Stimulated activated CD4-positive, alpha-beta T cell treated with anti-CD3 and anti-CD28 coated beads, Interleukin-12 subunit alpha, Interleukin-12 subunit beta, amount 100 ng/mL, for 48 hours (primary cell): ENCODE measurements around the gene P2RX3.

Experiments used
- DNase-seq, 3 donors: peaks; one replicate each; pipeline ENCODE4 v3.0.0-alpha.2; 2020; ENCODE audit warnings: low read depth in 2 of 3, low spot score in 1 of 3

The P2RX3 gene

DNA sequence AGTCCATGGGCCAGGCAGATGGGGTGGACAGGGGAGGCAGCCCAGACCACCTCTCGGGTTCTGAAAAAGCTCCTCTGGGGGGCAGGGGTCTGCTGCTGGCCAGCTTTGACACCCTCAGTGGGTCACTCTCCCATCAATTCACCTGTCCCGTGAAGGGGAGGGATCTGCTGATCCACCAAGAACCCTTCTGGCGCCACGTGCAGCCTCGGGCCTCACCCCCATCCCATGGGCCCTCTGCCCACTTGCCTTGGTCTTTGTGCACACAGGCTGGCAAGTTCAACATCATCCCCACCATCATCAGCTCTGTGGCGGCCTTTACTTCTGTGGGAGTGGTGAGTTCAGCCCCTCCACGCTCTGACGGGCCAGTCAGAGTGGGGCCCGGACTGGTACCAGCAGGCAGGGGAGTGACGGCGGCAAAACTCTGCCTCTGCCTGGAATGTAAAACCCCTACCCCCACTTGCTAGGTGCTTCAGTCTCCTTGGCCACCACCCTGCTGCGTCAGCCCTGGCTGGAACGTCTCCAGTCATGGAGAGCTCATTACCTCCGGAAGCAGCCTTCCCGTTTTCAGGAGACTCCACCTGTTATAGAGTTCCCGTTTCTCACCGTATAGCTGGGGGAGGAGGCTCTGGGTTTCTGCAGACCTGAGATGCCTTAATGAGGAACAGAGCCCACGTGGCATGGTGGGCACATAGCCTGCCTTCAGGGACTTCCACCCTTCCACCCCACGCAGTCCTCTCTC, 30.1 kb downstream of the P2RX3 start:
- DNase-seq: no peak

DNA sequence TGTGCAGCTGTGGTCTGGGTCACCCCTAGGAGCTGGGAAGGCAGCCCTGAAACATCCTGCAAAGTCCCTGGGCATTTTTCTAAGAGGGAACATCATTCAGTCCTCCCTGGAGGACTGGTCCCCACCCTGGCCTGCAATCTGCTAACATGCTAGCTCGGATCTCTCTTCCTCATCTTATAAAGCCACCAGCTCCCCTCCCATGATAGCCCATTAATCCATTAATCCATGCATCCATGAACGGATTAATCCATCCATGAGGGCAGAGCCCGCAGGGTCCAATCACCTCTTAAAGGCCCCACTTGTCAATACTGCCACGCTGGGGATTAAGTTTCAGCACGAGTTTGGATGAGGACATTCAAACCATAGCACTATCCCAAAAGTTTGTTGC, 30.7 kb downstream of the P2RX3 start:
- no peak for DNase-seq

DNA sequence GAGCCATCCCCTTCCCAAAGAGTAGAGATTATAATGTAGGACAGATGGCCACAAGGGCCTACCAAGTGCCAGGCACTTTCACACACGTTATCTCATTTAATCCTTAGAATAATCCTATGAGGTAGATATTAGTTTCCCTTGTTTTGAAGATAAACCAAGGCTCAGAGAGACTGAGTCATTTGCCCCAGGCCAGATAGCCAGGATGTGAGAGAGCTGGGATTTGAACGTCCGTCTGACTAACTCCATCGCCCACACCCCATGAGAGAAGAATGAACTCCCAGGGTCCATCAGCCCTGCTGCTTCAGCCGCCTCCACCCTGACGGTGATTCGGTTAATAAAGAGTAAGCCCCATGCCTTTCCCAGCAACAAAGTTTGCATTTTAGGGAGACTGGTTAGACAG, 32.1 kb downstream of the P2RX3 start:
- no peak for DNase-seq

DNA sequence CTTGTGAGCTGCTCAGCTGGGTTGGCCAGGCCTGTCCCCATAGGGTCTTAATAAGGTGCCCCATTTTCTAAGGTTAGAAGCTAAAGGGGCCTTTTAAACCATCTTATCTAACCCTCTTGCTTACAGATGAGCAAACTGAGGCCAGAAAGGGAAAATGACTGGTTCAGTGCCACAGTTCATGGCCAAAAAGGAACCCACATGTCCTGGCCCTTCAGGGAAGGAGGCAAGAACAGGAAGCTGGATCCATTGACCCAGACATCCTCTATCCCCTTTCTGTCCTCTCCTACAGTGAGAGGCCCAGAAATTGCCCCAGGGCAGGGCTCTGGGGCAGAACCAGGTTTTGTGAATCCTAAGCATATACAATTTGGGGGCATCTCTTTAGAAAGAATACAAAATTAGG, 32.8 kb downstream of the P2RX3 start:
- no peak for DNase-seq

DNA sequence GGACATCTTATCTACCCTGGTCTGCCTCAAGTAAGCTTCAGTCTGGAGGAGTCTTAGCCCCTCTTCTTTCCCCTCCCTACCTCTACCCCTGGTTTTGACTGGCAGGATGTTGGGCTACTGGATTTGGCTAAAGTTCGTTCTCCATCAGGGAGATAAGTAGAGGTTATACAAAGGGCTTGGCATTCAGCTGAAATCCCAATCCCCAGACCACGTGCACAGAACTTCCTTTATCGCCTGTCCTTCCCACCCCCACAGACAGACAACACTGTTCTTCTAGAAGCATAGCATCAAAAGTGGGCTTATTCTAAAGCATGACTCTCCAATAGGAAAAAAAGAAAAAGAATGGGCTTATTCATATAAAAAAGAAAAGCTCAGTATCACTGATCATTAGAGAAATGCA, 35.0 kb downstream of the P2RX3 start:
- no peak for DNase-seq

DNA sequence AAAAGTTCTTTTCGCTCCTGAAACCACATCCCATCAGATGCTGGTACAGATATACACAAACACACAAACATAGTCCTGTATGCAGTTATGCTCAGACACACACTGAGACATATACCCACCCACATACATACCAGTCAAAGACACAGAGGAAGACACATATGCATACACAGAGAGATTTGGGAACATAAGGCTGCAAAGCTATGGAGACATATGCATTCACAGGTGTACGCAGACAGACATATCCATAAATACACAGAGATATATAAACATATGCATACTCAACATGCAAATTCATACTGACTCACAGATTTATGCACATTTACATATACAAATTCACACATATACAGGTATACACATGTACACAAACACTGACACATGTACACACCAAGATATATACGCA, 36.8 kb downstream of the P2RX3 start:
- no peak for DNase-seq

DNA sequence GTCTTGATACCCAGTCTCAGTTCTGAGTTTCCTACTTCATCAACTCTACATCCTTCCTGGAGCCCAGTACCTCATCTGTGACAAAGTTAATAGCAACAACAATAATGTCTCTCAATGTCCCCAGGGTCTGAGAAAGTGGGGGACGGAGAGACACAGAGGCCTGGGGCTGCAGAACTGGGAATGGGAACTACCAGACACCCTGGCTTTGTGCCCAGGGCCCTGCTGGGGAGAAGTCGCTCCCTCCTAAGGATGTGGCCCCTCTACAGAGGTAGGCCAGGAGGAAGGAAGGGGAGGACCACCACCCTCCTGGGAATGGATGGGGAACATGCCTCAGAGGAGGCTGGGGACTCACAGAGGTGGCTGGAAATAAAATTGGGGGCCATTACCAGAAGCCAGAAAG, 37.3 kb downstream of the P2RX3 start:
- DNase-seq: no peak

DNA sequence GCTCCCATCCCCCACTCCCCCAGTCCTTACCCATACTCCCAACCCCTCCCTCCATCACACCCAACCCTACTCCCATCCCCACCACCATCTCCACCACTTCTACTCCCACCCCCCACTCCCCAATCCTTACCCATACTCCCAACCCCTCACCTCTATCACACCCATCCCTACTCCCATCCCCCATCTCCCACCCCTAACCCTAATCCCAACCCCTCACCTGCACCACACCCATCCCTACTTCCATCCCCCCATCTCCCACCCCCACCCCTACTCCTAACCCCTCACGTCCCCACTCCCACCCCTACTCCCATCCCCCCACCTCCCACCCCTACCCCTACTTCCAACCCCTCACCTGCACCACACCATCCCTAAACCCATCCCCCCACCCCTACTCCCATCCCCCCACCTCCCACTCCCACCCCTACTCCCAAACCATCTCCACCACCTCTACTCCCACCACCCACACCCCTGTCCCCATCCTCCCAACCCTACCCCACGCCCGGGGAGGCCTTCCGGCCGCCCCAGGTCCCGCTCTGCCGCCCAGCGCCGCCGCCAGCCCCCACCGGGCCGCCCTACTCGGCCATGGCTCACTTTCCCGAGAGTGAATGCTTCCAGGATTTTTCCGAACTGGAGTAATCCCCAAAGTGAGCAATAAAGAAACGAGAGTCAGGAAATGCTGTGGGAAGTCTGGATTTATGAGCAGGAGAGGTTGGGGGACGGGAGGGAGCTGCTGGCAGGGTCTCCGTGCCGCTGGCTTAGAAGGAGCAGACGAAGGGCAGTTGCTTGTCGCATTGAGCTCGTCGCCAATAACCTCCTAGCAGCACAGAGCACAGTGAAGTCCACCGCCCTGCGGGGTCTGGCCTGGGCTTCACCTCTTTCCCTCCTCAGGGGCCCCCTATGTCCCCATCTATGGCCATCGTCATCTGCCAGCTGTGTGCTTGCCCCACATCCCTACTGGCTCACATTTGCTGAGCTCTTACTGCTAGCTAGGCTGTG, 38.2 kb downstream of the P2RX3 start:
- DNase-seq: no peak

DNA sequence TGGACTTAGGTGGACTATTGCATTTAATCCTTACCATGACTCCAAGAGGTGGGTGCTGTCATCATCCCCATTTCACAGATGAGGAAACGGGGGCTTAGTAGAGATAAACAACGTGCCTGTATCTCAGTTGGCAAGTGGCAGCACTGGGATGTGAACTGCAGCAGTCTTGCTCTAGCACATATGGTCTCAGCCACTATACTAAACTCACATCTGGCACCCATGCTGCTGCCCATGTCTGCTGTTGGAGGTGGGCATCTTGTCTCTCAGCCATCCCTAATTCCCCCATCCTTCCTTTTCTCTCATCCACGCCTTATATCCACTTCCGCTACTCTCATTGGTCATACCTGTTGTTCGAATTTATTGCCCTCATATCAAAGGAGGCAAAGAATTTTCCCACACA, 39.0 kb downstream of the P2RX3 start:
- DNase-seq: no peak

DNA sequence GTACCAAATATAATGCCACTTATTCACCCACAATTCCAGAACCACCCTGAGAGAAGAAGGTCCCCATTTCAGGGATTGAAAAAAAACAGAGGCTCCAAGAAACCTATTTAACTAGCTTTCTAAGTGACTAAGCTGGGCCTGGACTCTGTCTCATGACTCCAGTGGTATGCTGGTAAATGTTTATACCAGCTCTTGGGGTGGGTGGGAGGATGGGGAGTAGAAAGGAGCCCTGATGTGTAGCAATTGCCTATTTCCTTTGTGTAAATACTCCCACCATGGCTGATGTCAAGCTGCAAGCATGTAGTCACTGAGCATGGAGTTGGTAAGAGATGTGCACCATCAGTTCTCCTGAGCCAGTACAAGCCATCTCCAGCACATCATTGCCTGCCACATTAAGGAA, 40.0 kb downstream of the P2RX3 start:
- DNase-seq: no peak

DNA sequence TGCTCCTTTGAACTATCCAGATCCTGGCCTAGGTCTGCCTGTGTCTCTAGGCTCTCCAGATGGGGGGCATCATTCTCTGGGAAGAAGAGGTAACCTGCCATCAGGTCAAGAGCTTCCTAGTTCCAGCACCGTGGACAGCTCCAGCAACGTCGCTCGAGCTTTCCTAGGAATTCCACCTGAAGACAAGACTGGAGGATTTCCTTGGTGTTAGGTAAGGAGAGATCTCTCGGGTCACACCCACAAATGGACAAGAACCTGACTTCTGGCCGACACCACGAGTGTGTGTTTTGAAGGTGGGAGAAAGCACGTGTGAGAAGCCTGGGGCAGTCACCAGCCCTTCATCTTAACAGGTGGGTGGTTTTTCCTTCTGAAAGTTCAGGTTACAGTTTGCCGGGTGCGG, 41.6 kb downstream of the P2RX3 start:
- no peak for DNase-seq

DNA sequence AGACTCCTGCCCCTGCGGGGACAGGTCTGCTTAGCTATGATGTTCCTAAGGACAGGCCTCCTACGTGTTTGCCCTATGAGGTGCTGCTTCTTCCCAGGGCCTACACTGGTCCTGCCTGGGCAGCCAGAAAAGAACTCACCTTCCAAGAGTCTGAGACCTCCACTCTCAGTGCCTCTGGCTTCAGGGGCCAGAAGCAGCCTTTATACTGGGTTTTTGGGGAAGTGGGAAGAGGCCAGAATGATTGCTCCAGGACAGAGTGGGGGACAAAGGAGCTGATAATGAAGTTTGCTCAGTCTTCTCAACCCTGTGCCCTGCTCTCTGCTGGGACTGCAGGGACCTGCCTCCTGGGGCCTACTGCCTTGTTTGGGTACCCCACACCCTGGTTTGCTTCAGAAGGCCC, 42.8 kb downstream of the P2RX3 start, which contains the start of gene PRG3:
Gene PRG3 (minus strand): TSS at position 176 of the 400 bp plus-strand sequence. CDS start 442 bp downstream, outside the sequence.
- DNase-seq: no peak

DNA sequence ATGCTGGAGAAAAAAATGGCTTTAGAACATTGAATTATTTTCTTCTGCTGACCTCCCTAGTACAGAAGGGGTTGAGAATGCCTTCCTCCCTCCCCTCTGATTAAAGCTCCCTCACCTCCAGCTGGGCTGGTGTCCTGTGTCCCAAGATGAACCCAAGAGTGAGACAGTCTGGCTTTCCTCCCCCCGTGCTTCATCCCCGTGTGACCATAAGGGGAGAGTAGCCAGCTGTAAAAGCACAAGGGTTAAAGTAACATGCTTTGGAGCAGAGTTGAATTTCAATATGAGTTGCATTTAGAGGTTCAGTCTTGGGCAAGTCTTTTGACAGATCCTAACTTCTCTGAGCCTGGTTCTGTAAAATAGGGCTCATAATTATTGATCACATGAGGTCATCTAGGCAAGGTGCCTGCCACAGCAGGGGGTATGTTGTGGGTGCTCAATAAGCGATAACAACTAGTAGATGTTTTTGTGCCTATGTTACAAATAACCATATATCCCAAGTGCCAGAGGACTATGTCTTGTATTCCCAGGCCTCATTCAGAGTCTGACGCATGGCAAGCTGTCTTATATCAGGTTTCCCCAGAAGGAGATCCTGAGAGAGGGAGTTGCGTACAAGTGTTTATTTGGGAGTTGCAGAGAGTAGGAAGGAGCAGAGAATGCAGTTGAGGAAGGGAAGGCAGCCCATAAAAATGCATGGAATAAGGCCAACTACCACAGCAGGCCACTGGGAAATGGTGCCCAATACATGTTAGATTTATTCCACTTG, 48.2 kb downstream of the P2RX3 start:
- no peak for DNase-seq

DNA sequence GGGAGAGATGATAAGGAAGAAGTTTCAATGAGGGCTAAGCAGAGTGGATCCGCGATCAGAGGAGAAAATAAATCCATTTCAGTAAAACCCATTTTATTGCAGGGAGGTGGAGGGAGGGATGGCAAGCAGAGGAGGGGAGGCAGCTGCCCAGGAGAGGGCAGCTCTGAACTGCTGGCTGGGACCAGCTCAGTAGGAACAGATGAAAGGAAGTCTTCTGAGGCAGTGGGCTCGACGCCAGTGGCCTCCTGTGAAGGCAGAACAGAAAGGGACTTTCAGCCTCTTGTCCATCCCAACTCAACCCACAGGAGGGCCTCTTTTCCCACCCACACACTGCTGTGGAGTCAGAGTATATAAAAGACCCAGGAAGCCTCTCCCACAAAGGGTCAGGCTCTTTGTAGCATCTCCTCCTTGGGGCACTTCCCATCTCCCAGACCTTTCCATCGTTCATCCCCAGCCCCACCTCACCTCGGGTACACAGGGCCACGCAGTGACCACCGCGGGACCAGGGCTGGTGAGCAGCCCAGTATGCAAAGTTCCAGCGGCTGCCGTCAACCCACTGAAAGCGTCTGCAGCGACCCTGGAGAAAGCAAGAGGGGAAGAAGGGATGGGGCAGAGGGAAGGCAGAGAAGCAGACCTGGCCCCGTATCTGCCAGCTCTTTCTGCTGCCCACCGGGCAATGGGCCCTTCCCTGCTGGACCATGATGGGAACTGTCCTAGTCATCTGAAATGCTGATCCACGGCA, 49.3 kb downstream of the P2RX3 start:
- DNase-seq: no peak

DNA sequence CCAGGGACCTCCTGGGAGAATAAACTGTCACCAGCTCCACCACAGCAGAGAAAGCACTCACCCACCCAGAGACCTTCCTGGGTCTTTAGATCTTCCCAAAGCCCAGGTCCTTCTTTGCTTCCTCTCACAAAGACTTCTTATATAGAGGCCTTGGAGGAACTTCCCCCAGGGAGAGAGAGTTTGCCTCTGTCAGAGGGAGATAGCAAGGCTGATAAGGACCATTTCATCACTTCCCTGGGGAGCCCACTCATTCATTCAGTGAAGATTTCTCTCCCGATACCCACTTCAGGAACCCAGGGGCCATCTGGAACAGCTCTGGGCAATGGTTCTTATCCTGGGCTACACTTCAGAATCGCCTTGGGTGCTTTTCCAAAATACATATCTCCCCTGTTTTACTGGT, 52.4 kb downstream of the P2RX3 start, which contains the start of gene PRG2:
Gene PRG2 (minus strand): TSS at position 116 of the 400 bp plus-strand sequence. CDS start 706 bp downstream, outside the sequence.
- DNase-seq: no peak

DNA sequence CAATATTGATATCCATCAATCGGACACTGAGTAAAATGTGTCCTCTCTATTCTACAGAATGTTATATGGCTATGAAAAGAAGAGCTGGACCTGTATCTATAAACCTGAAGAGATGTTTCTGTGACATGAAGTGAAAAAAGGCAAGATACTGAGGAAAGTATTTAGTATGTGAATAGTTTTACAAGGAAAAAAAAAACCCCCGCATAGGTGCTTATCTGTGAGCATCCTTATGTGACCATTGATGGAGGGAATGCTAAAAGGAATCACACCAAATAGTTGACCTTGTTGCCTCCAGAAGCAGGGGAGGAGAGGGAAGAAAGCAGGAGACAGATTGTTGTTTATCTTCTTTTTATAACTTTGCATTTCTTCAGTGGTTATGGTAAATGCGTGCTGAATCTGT, 53.0 kb downstream of the P2RX3 start:
- no peak for DNase-seq

DNA sequence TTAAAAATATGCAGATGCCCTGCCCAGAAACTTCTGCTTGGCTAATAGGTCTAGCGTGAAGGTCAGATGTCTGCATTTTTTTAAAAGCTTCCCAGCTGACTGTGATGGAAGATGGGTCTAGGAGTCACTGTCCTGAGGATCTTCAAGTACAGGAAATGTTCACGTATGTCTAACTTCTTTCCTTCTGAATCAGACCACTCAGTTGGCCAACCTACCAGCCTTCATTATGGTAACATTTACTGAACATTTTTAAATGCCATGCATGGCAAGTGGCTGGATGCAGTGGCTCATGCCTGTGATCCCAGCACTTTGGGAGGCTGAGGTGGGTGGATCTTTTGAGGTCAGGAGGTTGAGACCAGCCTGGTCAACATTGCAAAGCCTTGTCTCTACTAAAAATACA, 53.4 kb downstream of the P2RX3 start:
- no peak for DNase-seq

DNA sequence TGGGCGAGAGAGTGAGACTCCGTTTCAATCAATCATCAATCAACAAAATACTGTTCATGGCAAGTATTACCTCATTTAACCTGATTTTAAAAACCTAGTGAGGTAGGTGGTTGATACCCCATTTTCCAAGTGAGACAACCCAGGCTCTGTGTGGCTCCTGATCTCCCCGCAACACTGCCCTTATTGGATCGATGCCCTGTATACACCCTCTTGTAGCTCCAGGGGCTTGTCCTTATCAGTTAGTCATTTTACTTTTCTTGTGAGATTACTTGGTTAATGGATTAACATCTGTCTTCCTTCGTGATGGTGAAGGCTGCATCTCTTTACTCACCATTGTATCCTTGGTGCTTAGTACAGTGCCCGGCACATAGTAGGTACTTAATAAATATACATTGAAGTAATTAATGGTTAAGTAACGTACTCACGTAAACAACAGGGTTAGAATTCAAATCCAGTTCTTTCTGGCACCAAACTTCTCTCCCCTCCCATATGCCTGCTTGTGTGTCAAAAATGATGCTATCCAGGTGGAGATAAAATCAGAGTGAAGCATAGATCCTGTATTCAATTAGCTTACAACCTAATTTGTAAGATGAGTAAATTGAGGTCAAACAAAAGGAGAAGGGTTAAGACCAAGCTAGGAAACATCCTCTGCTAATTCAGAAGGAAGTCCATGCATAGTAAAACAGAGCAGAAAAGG, 54.1 kb downstream of the P2RX3 start:
- no peak for DNase-seq

DNA sequence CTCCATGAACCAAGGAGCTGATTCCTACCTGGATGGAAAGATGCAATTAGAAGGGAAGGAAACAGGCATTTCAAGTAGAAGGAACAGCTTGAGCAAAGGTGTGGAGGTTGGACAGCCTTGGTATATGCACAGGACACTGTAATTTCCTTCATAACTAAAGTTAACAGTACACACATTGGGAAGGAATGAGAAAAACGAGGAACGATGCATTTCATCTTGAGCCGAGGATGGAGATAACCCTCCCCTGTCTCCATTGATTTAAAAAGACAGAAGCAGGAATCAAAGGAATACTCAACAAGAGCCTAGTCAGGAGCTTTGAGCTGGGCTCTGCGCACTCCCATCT, 54.6 kb downstream of the P2RX3 start:
- no peak for DNase-seq
